Measurements from ENCODE around the gene KLF9. TPM values are rescaled to one million over a fixed set of nuclear protein-coding genes. Genes with fewer than 3 reads are reported as not detected.
A peak's percentile ranks its signal among the peaks of the same experiment; 100 is the strongest.

The KLF9 gene
- total and polyA plus RNA-seq, 9 of the 15 experiments (the other 6 are each of a cell fraction or from before 2014, with no cell fraction given) = 3.3 to 11.9 (median 6.9) TPM

- TF ChIP-seq ARID2 (IDR thresholded peaks at IDR 0.05) (no peak), SP1 (CRISPR knock-in tag; IDR thresholded peaks at IDR 0.05) (no peak), CREM (IDR thresholded peaks at IDR 0.05; ENCODE audit: low read depth) (peak; percentile 7; the same call in 1 of the 2 replicates), HMGN3 (IDR thresholded peaks at IDR 0.05; ENCODE audit: borderline replicate concordance, extremely low read depth, insufficient read length, low read depth, low read length) (peak; percentile 20), SMARCC2 (IDR thresholded peaks at IDR 0.05; ENCODE audit: low read depth) (no peak)
These were observed 1.0 kb downstream of the KLF9 start (continued) for GRCh38 chr9:70413464-70413798.

- Histone ChIP-seq H3K27me3 (ENCODE audit: control insufficient read depth in 2 of 2, insufficient read depth in 2 of 2, low read length in 2 of 2) (no peaks in the 10 kb centered on the region), H3K36me3 (ENCODE audit: control insufficient read depth, insufficient read depth, low read length) (no peaks in the 10 kb centered on the region), H3K9me1 (ENCODE audit: control insufficient read depth, insufficient read depth, low read length) (no peaks in the 10 kb centered on the region), H4K20me1 (replicated peaks; ENCODE audit: control insufficient read depth, insufficient read depth, low read length) (no peaks in the 10 kb centered on the region; the same call in 1 of the 2 replicates), H3K79me2 (ENCODE audit: control insufficient read depth, insufficient read depth, low read length) (peaks cover 51% of the 10 kb centered on the region), H3K4me3 (peak overlapping the region; percentile 74), H3K4me2 (ENCODE audit: insufficient read depth, low read length) (peak overlapping the region; percentile 95), H3K9me3 (replicated peaks; ENCODE audit: control insufficient read depth, insufficient read depth, low read depth, low read length) (no peaks in the 10 kb centered on the region), H2AFZ (ENCODE audit: low read depth, low read length) (peak overlapping the region; percentile 64), H3K9ac (ENCODE audit: insufficient read depth in 1 of 2, low read depth in 2 of 2, low read length in 2 of 2) (peak overlapping the region; percentile 87 to 98), H3K27ac (ENCODE audit: extremely low read depth, low read depth, low read length) (peak overlapping the region; percentile 99), H3K4me1 (replicated peaks in 1 of 2; ENCODE audit: control insufficient read depth in 2 of 2, insufficient read depth in 2 of 2, low read length in 2 of 2) (peaks cover 17 to 24% of the 10 kb centered on the region in 2 experiments; a peak in 4 of 5 replicates)
- DNase-seq (ENCODE audit: extremely low read depth in 1 of 4, low spot score in 3 of 4) (peak; percentile 36 to 59 (median 42)), FAIRE-seq (peak; percentile 42), ATAC-seq (peak; percentile 7)
- in situ Hi-C loops (cut with MboI) (no loop called here), intact Hi-C loops (cut with micrococcal nuclease) (loop anchor here (1.0 to 5.0 kb wide), 3 partner anchors 7 to 61 kb away; no protein-coding TSS in a partner anchor)
- ChIA-PET POLR2A (interaction anchor here (0.8 to 3.5 kb wide), 3 partner anchors 9 to 90 kb away, joined by 3 to 18 read pairs (median 3); no protein-coding TSS in a partner anchor), CTCF (ENCODE audit: low intra/inter-chr PET ratio) (no interaction called here)
- no TSS peak for BruUV-seq (replicated peaks)
- 1% methylated on average over 44 of the region's 56 CpGs for WGBS (ENCODE audit: insufficient coverage, low coverage, missing lambda C conversion rate)
- TF ChIP-seq HLTF (IDR thresholded peaks at IDR 0.05) = no peak
- TF ChIP-seq ZBTB40 (IDR thresholded peaks at IDR 0.05) = peak; percentile 22; the same call in 1 of the 2 replicates
- TF ChIP-seq ZBTB40 (CRISPR knock-in tag; IDR thresholded peaks at IDR 0.05) = no peak
These were observed 1.5 kb downstream of the KLF9 start for GRCh38 chr9:70412832-70413463.
